Measurements from ENCODE around the gene TRIP12.
"Not testable (repeated sequence)": the region's sequence is repeated elsewhere in the genome, so short reads cannot be mapped to it uniquely, and the experiment has no call there.

The TRIP12 gene

GRCh38 chr2:229917793-229918192 lies 4.0 kb downstream of the TRIP12 start:
- no peak for DNase-seq

DNA sequence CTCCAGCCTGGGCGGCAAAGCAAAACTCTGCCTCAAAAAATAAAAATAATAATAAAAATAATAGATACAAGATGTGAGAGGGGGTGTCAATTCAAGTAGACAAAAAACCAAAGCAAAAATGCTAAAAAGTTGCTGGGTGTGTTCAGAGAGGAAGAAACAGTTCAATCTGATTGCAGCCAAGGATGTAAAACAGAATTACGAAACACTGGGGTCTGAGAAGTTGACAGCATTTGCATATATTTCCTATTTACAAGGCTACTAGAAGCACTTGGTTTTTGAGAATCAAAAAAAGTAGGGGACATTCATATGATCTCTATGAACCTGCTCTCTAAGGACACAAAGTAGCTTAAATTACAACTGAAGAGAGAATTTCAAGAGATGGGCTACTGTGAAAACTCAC lies 7.6 kb downstream of the TRIP12 start:
- DNase-seq, result no peak

GRCh38 chr2:229910832-229911412 lies 10.9 kb downstream of the TRIP12 start:
- DNase-seq, result peak; percentile 13

GRCh38 chr2:229910147-229910831 lies 11.5 kb downstream of the TRIP12 start:
- no peak for DNase-seq

DNA sequence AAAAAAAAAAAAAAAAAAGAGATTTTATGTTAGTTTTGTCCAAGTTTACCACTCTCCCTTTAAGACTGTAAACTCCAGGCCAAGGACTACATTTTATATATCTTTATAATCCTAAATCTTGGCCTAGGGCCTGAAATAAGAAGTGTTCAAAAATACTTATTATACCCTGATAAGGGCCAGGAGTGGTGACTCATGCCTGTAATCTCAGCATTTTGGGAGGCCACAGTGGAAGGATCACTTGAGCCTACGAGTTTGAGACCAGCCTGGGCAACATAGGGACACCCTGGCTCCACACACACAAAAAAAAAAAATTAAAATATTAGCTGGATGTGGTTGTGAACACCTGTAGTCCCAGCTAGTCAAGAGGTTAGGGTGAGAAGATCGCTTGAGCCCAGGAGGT lies 12.7 kb downstream of the TRIP12 start:
- DNase-seq, result no peak

GRCh38 chr2:229905601-229906000 lies 16.2 kb downstream of the TRIP12 start:
- DNase-seq, result no peak

DNA sequence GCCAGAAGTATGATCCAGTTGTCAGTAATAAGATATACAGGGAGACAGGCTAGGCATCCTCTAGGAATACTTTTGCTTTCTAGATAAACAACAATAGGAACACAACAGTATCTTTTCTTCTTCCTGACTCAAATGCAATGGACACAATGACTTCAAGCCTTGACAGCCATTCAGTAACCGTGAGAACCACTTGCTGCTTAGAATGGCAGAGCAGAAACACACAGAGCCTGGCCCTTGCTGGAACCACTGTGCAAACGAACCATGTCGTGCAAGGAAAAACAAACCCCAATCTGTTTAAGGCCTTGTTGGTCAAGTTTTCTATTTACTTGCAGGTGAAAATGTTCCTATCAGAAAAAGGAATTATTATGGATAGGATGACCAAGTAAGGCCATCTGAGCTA lies 18.8 kb downstream of the TRIP12 start:
- DNase-seq, result no peak

GRCh38 chr2:229901819-229902218 lies 20.0 kb downstream of the TRIP12 start:
- DNase-seq, result no peak

DNA sequence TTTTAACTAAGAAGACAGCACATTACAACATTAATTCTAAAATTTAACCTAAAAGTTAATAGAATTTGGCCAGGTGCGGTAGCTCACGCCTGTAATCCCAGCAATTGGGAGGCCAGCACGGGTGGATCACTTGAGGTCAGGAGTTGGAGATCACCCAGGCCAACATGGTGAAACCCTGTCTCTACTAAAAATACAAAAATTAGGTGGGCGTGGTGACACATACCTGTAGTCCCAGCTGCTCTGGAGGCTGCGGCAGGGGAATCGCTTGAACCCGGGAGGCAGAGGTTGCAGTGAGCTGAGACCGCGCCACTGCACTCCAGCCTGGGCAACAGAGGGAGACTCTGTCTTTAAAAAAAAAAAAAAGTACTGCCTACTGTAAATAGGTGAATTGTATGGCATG lies 21.3 kb downstream of the TRIP12 start:
- not testable (repeated sequence) for DNase-seq

DNA sequence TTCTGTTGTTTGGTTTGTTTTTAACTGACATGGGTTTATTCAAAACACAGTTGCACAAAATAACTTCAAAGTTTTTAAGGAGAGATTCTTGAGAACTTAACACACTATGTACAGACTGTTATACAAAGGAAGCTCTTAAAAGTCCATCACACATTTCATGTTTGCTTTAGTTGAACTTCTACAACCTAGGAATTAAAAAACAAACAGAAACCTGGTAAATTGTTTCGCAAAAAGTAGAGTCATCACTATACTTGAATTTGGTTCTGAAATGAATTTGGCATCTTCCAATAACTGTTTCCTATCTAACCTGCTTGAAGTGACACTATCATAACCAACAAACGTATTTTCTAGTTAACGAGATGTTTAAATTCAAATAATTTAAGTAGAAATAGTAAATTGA lies 21.8 kb downstream of the TRIP12 start:
- DNase-seq, result no peak

DNA sequence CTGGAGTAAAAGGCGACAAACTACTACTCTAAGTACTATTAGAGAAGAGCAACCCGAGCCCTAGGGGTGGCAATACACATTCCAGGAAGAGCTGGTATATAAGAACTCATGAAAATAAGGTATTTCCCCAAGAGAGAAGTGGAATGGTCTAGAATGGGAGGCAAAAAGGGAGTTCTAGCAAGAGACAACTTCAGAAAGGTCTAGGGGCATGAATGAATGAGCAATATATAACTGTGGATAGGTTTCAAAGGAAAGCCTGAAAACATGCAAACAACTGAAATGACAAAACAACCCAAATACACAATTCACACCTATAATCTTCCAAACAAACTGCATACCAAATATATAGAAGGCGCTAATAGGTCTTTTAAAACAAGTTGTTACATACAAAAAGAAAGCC lies 22.2 kb downstream of the TRIP12 start:
- DNase-seq, result no peak

DNA sequence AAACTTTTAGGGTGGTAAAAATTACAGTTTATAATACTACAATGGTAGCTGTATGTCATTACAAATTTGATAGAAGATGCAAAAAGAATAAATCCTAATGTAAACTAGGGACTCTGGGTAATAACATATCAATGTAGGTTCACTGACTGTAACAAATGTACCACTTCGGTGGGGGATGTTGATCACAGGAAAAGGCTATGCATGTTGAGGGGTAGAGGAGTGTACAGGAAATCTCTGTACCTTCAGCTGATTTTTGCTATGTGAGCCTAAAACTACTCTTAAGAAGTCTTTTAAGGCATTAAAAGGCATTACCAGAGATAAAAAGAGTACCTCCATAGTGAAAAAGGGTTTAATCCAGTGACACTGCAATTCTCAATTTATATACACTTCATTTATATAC lies 25.0 kb downstream of the TRIP12 start:
- DNase-seq, result no peak

GRCh38 chr2:229889023-229889422 lies 32.8 kb downstream of the TRIP12 start:
- DNase-seq, result no peak

GRCh38 chr2:229888031-229888430 lies 33.8 kb downstream of the TRIP12 start:
- no peak for DNase-seq

DNA sequence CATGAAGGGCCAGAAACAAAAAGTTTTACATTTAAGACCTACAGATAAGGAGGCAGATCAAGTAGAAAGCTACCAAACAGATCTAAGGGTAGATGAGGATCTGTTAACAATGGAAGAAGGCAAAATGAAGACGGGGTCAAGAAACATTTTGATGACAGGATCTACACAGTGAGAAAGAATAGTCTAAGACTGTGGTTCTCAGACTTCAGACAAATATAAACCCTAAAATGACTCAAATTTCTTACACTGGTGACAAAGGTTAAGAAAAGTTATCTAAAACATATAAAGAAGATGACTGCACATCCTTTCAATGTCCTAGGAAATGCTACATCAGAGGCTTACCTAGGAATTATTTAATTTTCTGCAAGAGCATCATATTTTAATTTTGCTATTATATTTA lies 34.4 kb downstream of the TRIP12 start:
- no peak for DNase-seq

GRCh38 chr2:229884775-229885699 lies 36.8 kb downstream of the TRIP12 start:
- DNase-seq, result no peak

DNA sequence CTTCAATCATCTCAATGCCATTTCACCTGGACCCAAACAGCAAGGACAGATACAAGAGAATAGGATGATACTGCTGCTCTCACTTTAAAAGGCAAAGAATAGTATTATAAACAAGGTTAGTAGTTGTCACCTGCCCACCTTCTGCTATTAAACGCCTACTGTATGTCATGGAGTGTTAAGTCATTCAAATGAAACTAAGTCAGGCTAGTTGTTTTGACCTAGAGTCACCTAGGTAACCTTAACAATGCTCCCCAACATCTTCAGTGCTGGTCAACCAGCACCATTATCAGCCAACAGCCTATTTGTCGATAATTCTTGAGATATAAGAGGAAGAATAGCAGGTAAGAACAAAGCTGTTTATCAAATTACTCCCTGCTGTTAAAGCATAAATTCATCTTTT lies 39.2 kb downstream of the TRIP12 start:
- no peak for DNase-seq

DNA sequence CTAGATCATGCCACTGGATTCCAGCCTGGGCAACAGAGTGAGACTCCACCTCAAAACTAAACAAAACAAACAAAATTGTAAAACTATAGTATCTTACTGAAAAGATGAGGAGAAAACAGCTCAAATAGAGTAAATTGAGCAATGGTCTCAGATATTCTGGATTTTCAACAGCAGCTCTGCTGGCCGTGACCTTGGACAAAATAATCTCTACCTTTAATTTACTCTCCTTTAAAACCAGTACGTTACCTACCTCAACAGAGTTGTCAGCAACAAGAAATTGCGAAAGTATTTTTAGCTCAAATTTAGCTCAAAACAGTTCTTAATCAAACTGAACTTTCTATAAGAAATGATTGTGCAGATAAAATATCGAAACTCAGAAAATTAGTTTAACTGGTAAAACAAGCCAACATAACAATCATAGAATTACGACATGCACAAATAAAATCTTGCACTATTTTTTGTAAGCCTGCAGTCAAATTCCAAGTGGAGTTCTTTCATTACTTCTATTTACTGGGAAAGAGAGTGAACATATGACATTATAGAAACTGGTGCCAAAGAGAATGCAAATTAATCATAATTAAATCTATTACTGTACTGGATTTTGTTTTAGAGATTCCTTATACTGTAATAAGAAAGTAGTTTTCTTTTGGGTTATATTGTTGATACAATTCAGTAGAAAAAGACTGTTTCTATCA lies 40.8 kb downstream of the TRIP12 start:
- DNase-seq, result no peak

DNA sequence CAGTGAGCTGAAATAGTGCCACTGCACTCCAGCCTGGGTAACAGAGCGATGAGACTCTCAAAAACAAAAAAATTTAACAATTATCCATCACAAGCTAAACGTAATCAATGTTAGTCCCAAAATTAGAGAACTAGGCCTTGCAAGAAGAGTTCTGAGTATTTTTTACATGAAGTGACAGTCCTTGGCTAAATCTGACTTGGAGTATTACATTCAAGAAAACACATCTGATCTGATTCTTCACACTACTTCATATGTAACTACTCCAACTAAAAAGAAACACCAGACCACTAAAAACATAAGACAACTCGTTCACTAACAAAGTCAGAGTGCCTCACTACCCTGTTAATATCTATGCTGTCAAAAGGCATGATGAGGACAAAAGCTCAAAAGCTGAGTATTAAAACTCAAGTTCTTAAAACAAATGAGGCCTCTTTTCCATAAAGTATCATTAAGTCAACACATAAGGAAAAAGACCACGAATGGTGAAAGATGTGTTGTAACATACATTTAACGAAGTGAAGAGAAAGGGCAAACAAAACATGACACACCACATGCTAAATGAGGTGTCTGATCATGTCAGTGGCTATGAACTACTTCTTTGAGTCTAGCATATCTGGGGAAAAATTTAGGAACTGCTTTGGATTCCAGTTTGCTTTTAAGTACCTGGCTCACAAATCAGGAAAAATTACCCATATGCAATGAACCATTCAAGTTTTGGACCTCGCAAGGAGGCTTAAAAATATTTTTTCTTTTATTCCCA lies 42.4 kb downstream of the TRIP12 start:
- DNase-seq, result no peak

DNA sequence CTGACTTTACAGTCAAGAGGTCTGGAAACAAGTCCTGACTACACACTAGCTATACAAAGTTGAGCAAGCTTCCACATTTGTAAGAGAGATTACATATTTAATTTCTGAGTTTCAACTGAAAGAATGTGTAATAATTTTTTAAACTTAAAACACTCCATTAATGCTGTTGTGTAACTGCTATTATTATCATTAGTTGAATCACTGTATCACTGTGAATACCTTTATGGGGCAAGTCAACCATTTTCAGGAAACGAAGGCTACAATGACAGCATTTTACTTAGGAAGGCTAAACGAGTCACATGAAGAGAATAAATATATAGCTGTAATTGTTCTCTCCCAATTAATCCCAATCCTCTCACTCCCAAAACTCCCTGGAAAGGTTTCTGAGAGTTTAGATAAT lies 46.3 kb downstream of the TRIP12 start:
- DNase-seq, result no peak

- DNase-seq, result no peak
These were observed 47.2 kb downstream of the TRIP12 start for GRCh38 chr2:229874647-229875046.

DNA sequence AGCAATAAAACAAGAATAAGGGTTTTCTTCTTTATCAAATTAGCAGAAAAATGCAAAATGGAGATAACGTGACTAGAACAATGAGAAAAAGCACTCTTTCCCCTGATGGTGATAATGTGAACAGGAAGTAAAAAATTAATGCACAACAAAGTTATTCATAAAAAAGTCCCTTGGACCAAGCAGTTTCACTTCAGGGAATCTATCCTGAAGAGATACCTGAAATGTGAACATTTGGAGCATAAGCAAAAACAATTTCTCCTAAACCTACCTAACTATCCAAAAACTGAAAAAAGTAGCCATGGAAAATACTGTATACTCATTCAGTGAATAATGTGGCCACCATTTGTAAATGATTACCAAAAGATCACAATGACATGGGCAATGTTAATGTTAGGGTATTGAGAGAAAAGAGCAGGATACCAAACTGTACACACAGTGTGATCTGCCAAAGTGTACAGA lies 48.7 kb downstream of the TRIP12 start:
- DNase-seq, result no peak
